ENCODE measurements around the gene CES3.

- TF ChIP-seq POLR2A (IDR thresholded peaks at IDR 0.05) (no peak), CTCF (IDR thresholded peaks at IDR 0.05) (no peak), POLR2AphosphoS5 (IDR thresholded peaks at IDR 0.05; ENCODE audit: insufficient read depth in 1 of 2, low read depth in 1 of 2) (no peak)
Observed at GRCh38 chr16:66949472-66949871, 11.6 kb upstream of the CES3 start.

Data from vagina (tissue), 2 donors.